NCI-H69 (cell line): ENCODE measurements around the gene ARAP2.

ENCODE experiments used
- DNase-seq: peaks from one replicate; lab custom pipeline; 2025; lab: John Stamatoyannopoulos, UW

The ARAP2 gene, protein sequence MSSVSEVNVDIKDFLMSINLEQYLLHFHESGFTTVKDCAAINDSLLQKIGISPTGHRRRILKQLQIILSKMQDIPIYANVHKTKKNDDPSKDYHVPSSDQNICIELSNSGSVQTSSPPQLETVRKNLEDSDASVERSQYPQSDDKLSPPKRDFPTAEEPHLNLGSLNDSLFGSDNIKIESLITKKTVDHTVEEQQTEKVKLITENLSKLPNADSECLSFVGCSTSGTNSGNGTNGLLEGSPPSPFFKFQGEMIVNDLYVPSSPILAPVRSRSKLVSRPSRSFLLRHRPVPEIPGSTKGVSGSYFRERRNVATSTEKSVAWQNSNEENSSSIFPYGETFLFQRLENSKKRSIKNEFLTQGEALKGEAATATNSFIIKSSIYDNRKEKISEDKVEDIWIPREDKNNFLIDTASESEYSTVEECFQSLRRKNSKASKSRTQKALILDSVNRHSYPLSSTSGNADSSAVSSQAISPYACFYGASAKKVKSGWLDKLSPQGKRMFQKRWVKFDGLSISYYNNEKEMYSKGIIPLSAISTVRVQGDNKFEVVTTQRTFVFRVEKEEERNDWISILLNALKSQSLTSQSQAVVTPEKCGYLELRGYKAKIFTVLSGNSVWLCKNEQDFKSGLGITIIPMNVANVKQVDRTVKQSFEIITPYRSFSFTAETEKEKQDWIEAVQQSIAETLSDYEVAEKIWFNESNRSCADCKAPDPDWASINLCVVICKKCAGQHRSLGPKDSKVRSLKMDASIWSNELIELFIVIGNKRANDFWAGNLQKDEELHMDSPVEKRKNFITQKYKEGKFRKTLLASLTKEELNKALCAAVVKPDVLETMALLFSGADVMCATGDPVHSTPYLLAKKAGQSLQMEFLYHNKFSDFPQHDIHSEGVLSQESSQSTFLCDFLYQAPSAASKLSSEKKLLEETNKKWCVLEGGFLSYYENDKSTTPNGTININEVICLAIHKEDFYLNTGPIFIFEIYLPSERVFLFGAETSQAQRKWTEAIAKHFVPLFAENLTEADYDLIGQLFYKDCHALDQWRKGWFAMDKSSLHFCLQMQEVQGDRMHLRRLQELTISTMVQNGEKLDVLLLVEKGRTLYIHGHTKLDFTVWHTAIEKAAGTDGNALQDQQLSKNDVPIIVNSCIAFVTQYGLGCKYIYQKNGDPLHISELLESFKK (N-terminal part only)

DNA sequence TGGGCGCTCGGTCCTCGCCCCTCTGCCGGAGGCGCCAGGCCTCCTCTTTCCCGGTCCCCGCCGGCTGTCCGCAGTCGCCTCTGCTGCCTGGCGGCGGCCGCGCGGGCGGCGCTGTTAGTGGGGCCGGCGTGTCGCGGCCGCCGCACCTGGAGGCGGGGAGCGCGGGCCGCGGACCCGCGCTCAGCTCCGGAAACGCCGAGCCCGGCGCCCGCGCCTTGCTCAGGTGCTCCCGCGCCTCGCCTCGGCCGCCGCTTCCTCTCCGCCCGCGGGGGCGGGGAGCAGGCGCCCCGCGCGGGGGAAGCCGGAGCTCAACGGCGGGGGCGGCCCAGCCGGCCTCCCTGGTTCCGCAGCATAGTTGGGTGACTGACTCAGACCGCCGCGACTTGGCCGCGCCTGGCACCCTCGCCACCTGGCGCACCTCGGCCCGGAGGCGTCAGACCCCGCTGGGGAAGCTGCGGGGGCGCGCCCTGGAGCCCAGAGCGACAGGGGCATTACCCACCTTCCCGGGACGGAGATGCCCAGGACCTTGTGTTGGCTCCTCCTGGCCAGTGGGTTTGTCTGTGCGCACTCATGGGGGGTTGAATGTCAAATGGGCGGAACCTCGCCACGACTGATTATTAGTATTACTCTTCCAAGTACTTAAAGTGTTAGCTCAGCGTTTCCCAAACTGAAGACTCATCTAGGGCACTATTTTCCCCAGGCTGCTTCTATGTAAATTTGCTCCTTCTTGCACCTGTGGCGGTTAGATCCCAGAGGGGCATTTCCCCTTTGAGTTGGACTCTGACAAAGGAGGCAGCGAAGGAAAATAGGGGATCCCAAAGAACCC, at the start of gene ARAP2:
Gene ARAP2 (minus strand): TSS at position 258 of the 826 bp plus-strand sequence. CDS start 15,028 bp downstream, outside the sequence.
- peak; percentile 74 for DNase-seq

DNA sequence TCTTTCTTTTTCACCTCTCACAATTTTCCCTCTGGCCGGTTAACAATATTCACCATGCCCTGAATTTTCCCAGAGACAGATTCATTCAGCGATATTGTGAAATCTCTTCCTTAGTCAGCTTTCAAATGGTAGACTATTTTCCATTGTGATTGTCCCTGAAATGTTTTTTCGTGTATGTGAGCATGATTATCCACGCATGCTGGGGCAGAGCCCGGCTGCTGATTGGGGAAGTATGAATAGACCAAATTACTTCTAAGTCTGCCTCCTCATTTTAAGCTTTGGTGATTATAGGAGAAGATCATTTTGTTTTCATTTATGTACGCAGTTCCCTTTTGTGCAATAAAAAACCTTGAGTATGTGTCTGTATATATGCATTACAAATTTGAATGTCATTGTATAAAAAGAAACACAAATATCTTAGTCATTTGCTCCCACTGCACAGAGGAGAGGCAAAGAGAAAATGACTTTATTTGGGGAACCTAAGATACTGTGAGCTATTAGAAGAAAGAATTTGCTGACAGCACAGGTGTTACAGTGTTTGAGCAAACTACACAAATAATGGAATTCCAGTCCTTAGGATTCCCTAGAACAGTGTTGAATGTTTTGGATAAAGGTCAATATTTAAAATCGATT, 48.4 kb upstream of the ARAP2 start:
- no peak for DNase-seq

DNA sequence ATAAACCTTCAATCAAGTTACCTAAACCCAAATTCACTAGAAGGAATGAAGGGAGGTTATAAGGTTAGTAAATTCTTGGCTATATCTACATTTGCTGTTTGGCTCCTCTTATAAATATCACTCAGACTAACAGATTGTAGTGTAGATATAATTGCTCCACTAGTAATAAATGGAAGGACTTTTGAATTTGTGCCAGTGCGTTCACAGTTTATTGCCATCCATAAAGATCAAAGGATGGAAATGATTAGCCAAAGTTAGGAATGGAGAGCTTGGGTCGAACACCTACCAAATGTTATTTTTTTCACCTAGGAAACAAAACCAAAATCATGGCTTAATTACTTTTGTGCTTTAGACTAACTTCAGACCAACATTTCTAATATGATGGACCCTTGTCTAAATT, 46.3 kb upstream of the ARAP2 start:
- no peak for DNase-seq

DNA sequence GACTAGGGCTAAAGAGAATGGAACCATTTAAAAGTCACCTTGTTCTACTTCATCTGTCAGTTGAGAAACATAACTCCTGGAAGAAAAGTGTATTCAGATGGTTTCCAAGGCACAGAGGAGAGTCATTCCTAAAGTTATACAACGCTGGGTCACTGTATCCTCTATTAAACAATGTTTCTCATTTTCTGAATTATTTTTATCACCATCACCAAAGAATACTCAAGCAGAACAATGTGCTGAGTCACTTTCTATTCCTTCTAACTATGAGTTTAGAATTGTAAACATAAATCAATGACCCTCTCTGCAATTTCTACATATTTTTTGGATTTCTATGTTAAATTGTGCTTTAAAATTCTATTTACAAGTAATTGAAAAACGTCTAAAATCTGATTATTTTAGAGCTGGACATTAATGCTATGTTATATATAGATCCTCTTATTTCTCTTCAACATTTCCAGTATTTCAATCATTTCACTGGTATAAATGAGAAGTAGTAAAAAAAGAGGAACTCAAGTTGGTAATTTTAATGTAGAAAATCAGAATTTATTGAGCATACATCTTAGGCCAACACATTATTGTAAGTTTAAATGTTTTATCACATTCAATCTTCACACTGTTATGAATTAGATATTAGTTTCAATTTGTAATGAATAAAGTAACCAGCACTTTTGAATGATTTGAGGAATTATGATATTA, 44.6 kb upstream of the ARAP2 start:
- DNase-seq = no peak

DNA sequence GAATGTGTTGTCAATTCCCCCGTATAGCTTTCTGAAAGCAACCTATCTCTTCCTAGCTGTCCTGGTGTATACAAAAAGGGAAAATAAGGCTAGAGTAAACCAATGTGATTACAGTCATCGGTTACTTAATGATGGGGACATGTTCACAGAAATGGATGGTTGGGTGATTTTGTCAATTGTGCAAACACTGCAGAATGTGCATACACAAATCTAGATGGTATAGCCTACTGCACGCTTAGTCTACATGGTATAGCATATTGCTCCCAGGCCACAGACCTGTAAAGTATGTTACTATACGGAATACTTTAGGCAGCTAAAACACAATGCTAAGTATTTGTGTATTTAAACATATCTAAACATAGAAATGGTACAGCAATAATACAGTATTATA, 42.2 kb upstream of the ARAP2 start:
- no peak for DNase-seq

DNA sequence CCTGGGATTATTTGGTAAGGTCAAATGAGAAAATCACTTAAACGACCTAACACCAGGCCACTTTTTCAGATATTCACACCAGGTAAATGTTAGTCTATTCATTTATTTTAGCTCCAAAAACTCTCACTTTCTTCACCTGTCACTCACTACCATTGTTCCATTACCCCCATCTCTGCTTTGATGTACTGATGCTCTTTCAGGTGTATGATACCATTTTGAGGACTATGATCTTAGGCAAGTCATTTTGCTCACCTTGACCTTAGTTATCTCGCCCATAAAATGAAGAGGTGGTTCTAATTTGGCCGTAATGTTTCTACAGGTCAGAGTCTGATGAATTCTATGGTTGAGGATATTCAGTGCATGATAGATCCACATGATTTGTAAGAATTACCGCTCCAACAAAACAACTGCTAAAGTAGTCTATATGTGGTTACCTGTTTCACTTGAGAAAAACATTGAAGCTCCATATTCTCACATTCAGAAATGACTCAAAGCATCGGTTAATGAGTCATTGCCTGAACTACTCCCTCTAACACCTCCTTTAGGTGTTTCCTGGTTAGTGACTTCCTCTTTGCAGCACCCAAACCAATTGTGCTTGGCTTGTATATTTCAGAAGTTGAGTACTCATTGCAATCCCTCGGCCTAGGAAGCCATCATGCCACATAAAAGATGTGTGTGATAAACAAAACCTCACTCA, 41.6 kb upstream of the ARAP2 start:
- DNase-seq = no peak

DNA sequence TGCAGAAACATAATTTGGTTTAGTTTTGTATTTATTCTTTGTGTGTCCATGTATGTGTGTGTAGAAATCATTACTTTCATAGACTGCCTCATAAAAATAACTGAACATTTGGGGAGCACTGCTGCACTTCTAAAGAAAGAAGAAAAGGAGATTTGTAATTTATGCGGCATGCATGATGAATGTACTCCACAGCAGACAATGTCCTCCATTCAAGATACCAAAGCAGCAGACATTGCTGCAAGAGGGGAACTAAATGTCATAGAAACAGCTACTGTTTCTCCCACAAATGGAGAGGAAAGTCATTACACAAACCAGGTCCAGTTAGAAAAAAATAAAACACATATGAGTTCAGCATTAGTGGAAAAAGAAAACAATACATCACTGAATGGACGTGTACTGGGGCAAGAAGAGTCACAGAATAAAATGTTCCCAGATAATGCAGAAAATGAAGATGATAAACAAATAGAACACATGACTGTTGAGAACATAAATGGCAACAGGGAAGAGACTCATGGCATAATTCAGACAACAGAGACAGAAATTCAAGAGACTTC, 39.7 kb upstream of the ARAP2 start:
- DNase-seq = no peak

DNA sequence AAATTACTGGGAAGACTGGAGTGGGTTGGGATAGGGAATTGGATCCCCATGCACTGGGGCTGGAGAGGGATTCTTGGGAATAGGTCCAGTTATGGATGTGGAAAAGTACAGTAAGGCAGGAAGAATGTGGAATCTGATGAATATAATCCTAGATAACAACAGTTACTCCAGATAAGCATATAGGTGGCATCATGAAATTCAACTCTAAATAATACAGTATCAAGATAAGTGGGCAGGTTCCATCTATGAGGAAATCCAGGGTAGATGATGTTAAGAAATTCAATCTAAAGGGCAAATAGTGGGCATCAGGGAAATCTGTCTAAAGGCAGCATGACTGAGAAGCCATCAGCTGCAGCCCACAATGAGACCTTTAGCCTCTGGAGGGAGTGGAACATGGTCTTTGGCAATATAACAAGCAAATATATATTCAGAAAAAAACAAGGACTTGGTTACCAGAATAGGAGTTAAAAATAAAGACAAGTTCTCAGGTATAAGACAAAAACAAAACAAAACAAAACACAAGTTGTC, 38.3 kb upstream of the ARAP2 start:
- DNase-seq = no peak

DNA sequence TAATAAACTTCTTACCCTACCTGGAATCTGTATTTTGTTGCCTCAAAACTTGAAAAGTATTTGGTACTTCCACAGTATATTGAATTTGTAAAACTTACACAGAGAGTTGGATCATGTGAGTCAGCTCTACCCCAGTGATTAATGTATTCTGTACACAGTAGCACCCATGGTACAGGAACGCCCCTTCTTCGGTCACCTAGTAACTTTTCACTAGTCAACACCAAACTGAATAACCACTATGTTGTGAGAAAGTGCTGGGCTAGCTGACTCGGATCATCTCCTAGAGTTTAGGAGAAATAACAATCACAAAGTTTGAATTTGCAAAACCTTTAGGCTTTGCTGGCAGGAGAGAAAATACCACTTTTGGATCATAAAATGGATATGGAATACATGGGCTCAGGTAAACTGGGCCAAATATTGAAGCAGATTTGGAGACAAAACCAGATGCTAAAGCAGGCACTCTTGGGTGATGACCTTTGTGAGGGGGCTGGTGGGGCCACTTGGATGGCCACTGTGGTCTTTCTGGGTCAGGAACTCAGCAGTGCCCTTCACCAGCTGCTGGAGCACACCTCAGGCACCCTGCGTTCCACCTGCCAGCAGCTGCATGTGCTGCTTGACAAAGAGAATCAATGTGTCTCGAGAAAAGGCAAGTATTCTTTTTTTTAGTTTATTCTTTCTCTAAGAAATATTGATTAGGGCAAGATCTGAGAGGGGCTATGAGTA, 37.2 kb upstream of the ARAP2 start, which contains the start of gene DTHD1:
Gene DTHD1 (plus strand): TSS at position 233 of the 723 bp plus-strand sequence. CDS start 143 bp downstream, at position 376.
- no peak for DNase-seq

DNA sequence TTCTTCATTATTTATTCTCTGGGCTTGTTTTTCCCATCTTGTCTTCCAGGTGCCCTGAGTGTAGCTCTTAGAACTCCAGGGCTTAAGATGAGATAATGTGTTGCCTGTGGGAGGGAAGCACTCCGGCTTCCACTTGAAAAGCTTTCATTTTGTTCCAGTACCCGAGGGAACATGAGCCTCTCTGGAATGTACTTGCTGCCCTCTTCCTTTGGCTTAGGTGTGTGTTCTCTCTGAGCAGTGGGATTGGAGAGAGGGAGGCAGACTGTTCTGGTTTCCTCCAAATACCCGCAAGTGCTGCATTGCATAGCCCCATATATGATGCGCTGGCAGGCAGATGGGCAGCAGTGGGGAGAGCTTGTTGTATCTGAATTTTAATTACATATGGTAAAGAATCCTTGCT, 36.2 kb upstream of the ARAP2 start:
- DNase-seq = peak; percentile 0

DNA sequence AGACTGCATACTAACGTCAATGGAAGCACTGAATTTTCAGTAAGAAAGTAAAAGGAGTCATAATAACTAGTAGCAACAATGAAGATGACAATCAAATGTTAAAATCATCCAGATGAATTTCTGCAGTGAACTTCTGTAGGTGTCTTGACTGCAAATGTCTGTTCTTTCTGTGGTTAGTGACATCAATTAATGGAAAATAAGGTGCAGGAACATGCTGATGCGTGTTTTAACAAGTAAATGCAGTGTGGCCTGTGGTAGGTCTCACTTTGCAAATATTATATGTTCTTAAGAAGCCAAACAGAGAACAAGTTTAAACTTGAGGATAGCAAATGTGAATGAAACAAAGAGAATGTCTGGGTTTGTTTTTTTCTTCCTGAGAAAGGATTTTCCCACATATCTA, 34.5 kb upstream of the ARAP2 start:
- DNase-seq = no peak

DNA sequence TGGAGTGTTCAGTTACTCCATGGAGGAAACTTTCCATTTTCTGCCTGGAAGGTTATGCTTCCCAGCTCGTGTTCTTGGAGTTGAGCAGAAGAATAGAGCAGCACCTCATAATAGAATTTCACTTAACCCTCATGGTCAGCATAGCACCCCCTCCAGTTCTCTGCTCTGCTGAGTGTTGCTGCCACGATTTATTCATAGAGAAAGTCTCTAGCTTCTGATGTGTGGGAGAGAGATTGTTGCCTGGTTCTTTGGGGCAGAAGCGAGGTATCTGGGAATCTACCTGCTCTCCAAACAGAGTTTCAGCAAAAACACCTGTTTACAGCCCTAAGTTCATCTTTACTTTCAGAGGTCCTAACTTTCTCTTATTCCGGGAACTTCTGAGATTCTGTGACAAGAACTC, 33.2 kb upstream of the ARAP2 start:
- DNase-seq = no peak

DNA sequence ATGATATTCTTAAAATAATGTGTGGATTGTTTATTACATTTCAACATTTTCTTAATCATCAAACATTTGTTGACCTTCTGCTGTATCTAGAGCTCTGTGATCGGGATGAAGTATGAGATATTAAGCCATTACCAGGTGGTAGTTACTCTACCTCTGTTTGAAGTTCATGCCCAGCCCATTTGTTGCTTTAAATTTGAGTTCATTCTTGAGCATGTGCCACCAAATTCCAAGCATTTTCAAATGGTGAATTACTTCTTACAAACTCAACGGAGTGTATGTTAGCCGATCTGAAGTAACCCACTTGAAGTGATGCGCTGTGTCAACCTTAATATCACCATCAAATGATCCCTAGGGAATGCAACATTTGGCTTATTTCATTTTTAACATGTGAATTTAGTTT, 29.8 kb upstream of the ARAP2 start:
- DNase-seq = no peak

DNA sequence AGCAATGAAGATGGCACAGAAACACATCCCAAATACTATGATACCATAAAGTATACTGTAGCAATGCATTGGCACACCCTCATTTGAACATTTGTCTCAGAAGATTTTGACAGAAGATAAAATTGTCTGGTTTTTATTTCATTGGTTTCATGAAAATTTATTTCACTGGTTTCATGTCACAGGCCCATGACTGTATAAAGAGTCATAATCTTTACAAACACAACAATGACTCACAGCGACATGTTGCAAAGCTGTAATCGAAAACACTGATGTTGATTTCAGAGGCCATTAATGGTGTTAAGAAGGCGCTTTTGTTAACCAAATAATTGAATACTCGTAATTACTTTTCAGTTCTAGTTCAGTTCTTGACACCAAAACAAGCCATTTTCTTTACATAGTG, 29.0 kb upstream of the ARAP2 start:
- DNase-seq = no peak

DNA sequence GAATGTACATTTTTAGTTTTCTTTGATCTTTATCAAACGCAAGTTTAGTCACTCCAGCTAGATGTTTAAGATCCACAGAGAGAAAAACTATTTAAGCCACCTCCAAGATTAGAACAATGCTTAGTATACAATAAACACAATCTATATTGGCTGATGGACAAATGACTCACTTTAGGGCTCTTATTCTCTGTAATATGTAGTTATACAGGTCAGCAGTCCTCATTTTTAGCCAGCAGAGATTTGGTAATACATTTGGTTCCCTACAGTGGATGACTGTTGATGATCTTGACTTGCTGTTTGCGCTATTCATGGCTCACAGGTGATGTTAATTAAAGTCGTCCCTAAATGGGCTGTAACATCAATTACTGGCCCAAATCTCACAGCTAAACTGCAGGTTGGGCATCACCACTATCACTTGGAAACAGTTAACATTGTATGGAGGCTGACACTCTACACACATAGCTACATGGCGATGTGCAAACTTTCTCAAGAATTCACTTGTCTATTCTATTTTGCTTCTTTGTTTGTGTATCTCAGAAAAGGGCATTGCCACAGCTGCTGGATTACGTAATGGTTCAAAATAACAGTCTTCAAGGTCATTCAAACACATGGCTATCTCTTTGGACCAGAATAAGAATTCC, 25.3 kb upstream of the ARAP2 start:
- DNase-seq = no peak

DNA sequence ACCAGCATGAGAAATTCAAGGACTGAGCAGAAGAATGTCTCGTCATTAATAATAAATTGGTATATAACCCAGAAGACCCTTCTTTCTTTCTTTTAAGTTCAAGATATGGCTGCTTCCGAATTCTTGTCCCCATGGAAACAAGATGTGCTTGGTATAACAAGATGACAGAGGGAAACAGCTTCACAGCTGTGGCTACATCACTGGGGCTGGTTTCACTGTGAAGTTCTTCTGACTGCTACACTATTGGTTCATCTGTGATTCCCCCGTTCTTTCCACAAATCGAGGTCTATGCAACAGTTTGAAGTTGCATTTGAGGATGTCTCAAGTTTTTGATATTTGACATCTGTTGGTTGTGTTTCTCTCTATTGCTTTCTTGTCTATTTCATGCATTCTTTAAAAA, 24.8 kb upstream of the ARAP2 start:
- DNase-seq = no peak

DNA sequence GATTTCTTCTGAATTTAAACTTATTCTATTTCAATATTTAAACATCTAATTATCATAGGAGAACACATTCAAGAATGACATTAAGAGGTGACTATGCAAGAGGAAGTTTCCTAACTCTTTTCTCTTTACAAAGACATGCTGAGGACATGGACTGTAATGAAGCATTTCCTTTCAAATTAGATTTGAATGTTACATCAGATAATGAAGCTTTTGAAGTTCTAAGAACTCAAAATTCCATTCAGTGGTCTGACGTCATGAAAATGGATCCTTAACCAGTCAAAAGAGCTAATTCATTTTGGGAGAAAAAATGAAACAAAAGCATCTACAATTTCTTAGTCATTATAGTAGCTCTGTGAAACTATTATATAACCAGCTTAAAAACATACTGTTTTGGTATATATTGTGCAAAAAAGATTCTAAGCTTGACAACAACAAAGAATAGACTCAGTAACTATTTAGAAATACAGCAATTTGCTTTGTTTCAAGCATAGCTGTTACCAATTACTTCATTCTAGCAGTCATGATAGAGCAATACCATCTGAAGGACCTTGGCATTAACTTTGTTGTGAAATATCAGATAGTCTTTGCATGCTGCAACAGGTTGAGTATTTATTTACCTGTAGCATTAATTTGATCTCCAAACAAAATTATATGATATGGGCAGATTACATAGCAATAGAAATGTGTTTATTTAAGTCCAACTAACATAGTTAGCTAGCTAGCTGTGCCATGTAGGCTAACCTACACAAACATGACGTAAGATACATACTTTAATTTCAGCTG, 23.4 kb upstream of the ARAP2 start:
- DNase-seq = no peak
